Adrenal gland (tissue), 12 donors: ENCODE results near the gene CHST3. TPM values are rescaled to one million over a fixed set of nuclear protein-coding genes. Genes with fewer than 3 reads are reported as not detected.
A peak's percentile ranks its signal among the peaks of the same experiment; 100 is the strongest.

Experiments used
- DNase-seq, 7 donors: peaks; one replicate each; pipeline ENCODE4 v3.0.0-alpha.2; 2019 to 2020
- H3K27ac ChIP-seq, 5 donors: fragments of 200-600 bp; sonication (generic) in 4 of 5; 1 replicate in 3 of 5; 2 replicates in 2 of 5; pipeline versions ENCODE4 v1.5.1 to v1.8.0; 2016 to 2020; ENCODE audit warnings: mild to moderate bottlenecking in 1 of 5
- H3K27me3 ChIP-seq: fragments of 200-600 bp; 2 replicates; pipeline ENCODE4 v1.8.0; 2021
- H3K36me3 ChIP-seq, 2 donors: fragments of 200-600 bp; replicated peaks in 1 of 2; 1 replicate in 1 of 2; 2 replicates in 1 of 2; pipeline versions ENCODE4 v1.5.1 to v1.8.0; 2018 to 2022
- H3K4me1 ChIP-seq, 2 donors: fragments of 200-600 bp; replicated peaks in 1 of 2; 1 replicate in 1 of 2; 2 replicates in 1 of 2; pipeline versions ENCODE4 v1.5.1 to v1.8.0; 2018 to 2021
- H3K4me3 ChIP-seq, 4 donors: fragments of 200-600 bp; sonication (generic) in 3 of 4; one replicate each; pipeline ENCODE4 v1.5.1; 2016 to 2018
- H3K9me3 ChIP-seq, 3 donors: fragments of 200-600 bp; sonication (generic) in 1 of 3; replicated peaks in 1 of 3; 1 replicate in 2 of 3; 2 replicates in 1 of 3; pipeline versions ENCODE4 v1.5.1 to v1.8.0; 2016 to 2021
- CTCF ChIP-seq, 6 experiments: fragments of 450-650 bp in 4 of 6; fragments of 200-600 bp in 2 of 6; sonication (generic) in 1 of 6; IDR thresholded peaks; 1 replicate in 5 of 6; 2 replicates in 1 of 6; pipeline versions ENCODE4 v1.5.1 to v1.8.0; 2016 to 2021; ENCODE audit warnings: antibody characterized with exemption in 6 of 6, mild to moderate bottlenecking in 2 of 6, moderate library complexity in 1 of 6
- POLR2A ChIP-seq, 2 donors: fragments of 450-650 bp; IDR thresholded peaks; one replicate each; pipeline ENCODE4 v1.6.1; 2017; ENCODE audit warnings: antibody characterized with exemption in 2 of 2, mild to moderate bottlenecking in 2 of 2, moderate library complexity in 1 of 2
- WGBS, 4 donors: extraction: QIAGEN DNeasy Blood & Tissue Kit in 2 of 4; methylation state at CpG; one replicate each; pipeline versions ENCODE4 v1.1.5 to v1.1.7; 2013 to 2017; 5-methylcytosine and 5-hydroxymethylcytosine counted together
- intact Hi-C, 2 donors: fragments of 100-400 bp; cut with DNase I; formaldehyde crosslinking; loops; one replicate each; pipeline versions ENCODE4 v1.14.1 to v1.15.0; 2022 to 2023
- polyA plus RNA-seq, 3 donors: library from polyadenylated mRNA; stranded (reverse); fragments of 200-250 nt in 2 of 3; fragments of 350-450 nt in 1 of 3; fragmentation: Illumina TruSeq in 1 of 3; extraction: RNeasy Lipid Tissue Mini Kit (QIAGEN cat#74804) in 1 of 3; gene quantifications; one replicate each; pipeline ENCODE4 v1.2.3, GENCODE V29; 2013 to 2014
- total RNA-seq, 9 donors: library from RNA; depleted of rRNA in 4 of 9; stranded (reverse); fragments of >200 nt in 4 of 9; fragments of 120-200 nt in 1 of 9; fragmentation: NEBNext Ultra II Directional in 1 of 9; extraction: Animal tissue kit (Norgen Biotek cat#: 25700) in 1 of 9; gene quantifications; one replicate each; pipeline versions ENCODE4 v1.1.0 to v1.2.4, GENCODE V29; 2013 to 2023
- donor health status: healthy with polysubstance abuse.
- donor health status: Bipolar disorder and iron deficiency.
- donor health status: DM: yes; HTN: yes; CAD: no.
- donor health status: DM: no; HTN: no; CAD: no.
- donor health status: DM: no; HTN: no; CAD: no.
- donor health status: DM: yes; HTN: yes; CAD: no.

Gene CHST3
- total and polyA plus RNA-seq, 12 donors = 3.9 to 49.7 (median 32.6) TPM

GRCh38 chr10:72000073-72001032 lies 36.2 kb downstream of the CHST3 start:
- no peaks in the 10 kb centered on the region for H3K9me3 ChIP-seq
- peaks cover 55 to 62% of the 10 kb centered on the region in 2 donors for H3K4me1 ChIP-seq
- H3K27me3 ChIP-seq = no peaks in the 10 kb centered on the region
- H3K4me3 ChIP-seq = no peak overlapping the region
- peak overlapping the region; percentile 73 to 90 (median 83) for H3K27ac ChIP-seq
- intact Hi-C loops = loop anchor here in 1 of 2 donors (5.0 kb wide), 1 partner anchor 37 kb away; no protein-coding TSS in a partner anchor
- TF ChIP-seq POLR2A (IDR thresholded peaks at IDR 0.05) (no peak), CTCF (IDR thresholded peaks at IDR 0.05) (no peak)
- H3K36me3 ChIP-seq = no peaks in the 10 kb centered on the region
- no peak for DNase-seq
- whole genome bisulfite sequencing, 4 donors = 61 to 75% (median 67%) methylated on average over 14 of the region's 14 CpGs

GRCh38 chr10:72001033-72001395 lies 36.8 kb downstream of the CHST3 start:
- intact Hi-C loops = loop anchor here in 1 of 2 donors (5.0 kb wide), 1 partner anchor 36 kb away; no protein-coding TSS in a partner anchor
- H3K9me3 ChIP-seq = no peaks in the 10 kb centered on the region
- TF ChIP-seq POLR2A (IDR thresholded peaks at IDR 0.05) = peak in 1 of 2 donors; percentile 9
- no peak for TF ChIP-seq CTCF (IDR thresholded peaks at IDR 0.05)
- DNase-seq = peak in 6 of 7 donors; percentile 62 to 85 (median 72)
- no peaks in the 10 kb centered on the region for H3K27me3 ChIP-seq
- no peak overlapping the region for H3K4me3 ChIP-seq
- H3K4me1 ChIP-seq = peaks cover 48 to 56% of the 10 kb centered on the region in 2 donors
- 13 to 50% (median 29%) methylated on average over 1 to 4 of the region's 4 CpGs for WGBS, 4 donors
- H3K36me3 ChIP-seq = peaks cover 0 to under 1% of the 10 kb centered on the region in 2 donors
- peak overlapping the region in 4 of 5 donors; percentile 14 to 90 (median 84) for H3K27ac ChIP-seq

- no peaks in the 10 kb centered on the region for H3K27me3 ChIP-seq
- whole genome bisulfite sequencing, 4 donors = 73 to 84% (median 79%) methylated on average over 7 to 8 of the region's 8 CpGs
- intact Hi-C loops = loop anchor here in 1 of 2 donors (5.0 kb wide), 1 partner anchor 35 kb away; no protein-coding TSS in a partner anchor
- H3K27ac ChIP-seq = peak overlapping the region in 4 of 5 donors; percentile 25 to 90 (median 84)
- no peak overlapping the region for H3K4me3 ChIP-seq
- DNase-seq = no peak
- H3K9me3 ChIP-seq = no peaks in the 10 kb centered on the region
- peaks cover 51 to 55% of the 10 kb centered on the region in 2 donors for H3K4me1 ChIP-seq
- no peak for TF ChIP-seq POLR2A (IDR thresholded peaks at IDR 0.05)
- no peak for TF ChIP-seq CTCF (IDR thresholded peaks at IDR 0.05)
- peaks cover 0 to 10% of the 10 kb centered on the region in 2 donors for H3K36me3 ChIP-seq
Measured at GRCh38 chr10:72002354-72003295, 38.4 kb downstream of the CHST3 start.
